MCF 10A (cell line): Measurements from ENCODE around the gene PLXNA1. TPM values are rescaled to one million over a fixed set of nuclear protein-coding genes. Genes with fewer than 3 reads are reported as not detected.

Experiments
- BruUV-seq: library from RNA; stranded (reverse); fragments of 400-500 nt; replicated peaks from 2 replicates; lab custom pipeline; 2021; lab: Mats Ljungman, UMichigan
- CTCF ChIA-PET: fragments of 300-600 bp; sonication (Branson Sonifier 250); formaldehyde crosslinking; extraction: SDS; loops from one replicate; lab custom pipeline; 2021; ENCODE audit warnings: antibody characterized with exemption, inconsistent platforms; lab: Yijun Ruan, JAX
- POLR2A ChIA-PET: fragments of 300-600, 350-650 bp; sonication (Branson Sonifier 250); formaldehyde crosslinking; extraction: SDS; loops from one replicate; lab custom pipeline; 2020; ENCODE audit warnings: antibody characterized with exemption, inconsistent platforms; lab: Yijun Ruan, JAX
- DNase-seq: peaks from one replicate; pipeline ENCODE4 v3.0.0-alpha.2; 2018; ENCODE audit not compliant: unreplicated experiment
- H3K27ac Mint-ChIP-seq: one replicate; pipeline ENCODE4 v1.8.0; 2022; ENCODE audit warnings: mild to moderate bottlenecking, low read depth, mixed read lengths; ENCODE audit not compliant: unreplicated experiment
- H3K27me3 Mint-ChIP-seq: one replicate; pipeline ENCODE4 v1.8.0; 2022; ENCODE audit warnings: mixed read lengths; ENCODE audit not compliant: insufficient read depth, unreplicated experiment
- H3K36me3 Mint-ChIP-seq: one replicate; pipeline ENCODE4 v1.8.0; 2022; ENCODE audit warnings: mild to moderate bottlenecking, moderate library complexity, mixed read lengths; ENCODE audit not compliant: insufficient read depth, unreplicated experiment
- H3K4me1 Mint-ChIP-seq: one replicate; pipeline ENCODE4 v1.8.0; 2022; ENCODE audit warnings: mixed read lengths; ENCODE audit not compliant: insufficient read depth, unreplicated experiment
- H3K4me3 Mint-ChIP-seq: one replicate; pipeline ENCODE4 v1.8.0; 2022; ENCODE audit warnings: mild to moderate bottlenecking, moderate library complexity, mixed read lengths; ENCODE audit not compliant: unreplicated experiment
- H3K9me3 Mint-ChIP-seq: one replicate; pipeline ENCODE4 v1.8.0; 2022; ENCODE audit warnings: mixed read lengths; ENCODE audit not compliant: unreplicated experiment
- intact Hi-C: fragments of 100-400 bp; cut with micrococcal nuclease; formaldehyde crosslinking; loops from 2 replicates; pipeline ENCODE4 v1.14.1; 2022
- total RNA-seq: library from RNA; stranded (reverse); gene quantifications from 2 replicates; pipeline ENCODE4 v1.2.3, GENCODE V29; 2022
- TF ChIP-seq, protein P1 (sequence below): fragments of 200-600 bp; IDR thresholded peaks from one replicate; pipeline ENCODE4 v1.8.0; 2022; ENCODE audit warnings: antibody characterized with exemption, mild to moderate bottlenecking; ENCODE audit not compliant: unreplicated experiment

The PLXNA1 gene
- total RNA-seq, 1 experiment from 2014 or later, result 48.4 TPM

- no peak overlapping the region for H3K27ac Mint-ChIP-seq
- intact Hi-C loops, result no loop called here
- CTCF ChIA-PET, result interaction anchor here (0.6 to 5.1 kb wide), 6 partner anchors 19 to 211 kb away, joined by 3 to 48 read pairs (median 4); partner anchors contain the start of gene PLXNA1
- no TSS peak for BruUV-seq
- no peaks in the 10 kb centered on the region for H3K9me3 Mint-ChIP-seq
- no peak overlapping the region for H3K4me3 Mint-ChIP-seq
- DNase-seq, result no peak
- TF ChIP-seq, protein P1, sequence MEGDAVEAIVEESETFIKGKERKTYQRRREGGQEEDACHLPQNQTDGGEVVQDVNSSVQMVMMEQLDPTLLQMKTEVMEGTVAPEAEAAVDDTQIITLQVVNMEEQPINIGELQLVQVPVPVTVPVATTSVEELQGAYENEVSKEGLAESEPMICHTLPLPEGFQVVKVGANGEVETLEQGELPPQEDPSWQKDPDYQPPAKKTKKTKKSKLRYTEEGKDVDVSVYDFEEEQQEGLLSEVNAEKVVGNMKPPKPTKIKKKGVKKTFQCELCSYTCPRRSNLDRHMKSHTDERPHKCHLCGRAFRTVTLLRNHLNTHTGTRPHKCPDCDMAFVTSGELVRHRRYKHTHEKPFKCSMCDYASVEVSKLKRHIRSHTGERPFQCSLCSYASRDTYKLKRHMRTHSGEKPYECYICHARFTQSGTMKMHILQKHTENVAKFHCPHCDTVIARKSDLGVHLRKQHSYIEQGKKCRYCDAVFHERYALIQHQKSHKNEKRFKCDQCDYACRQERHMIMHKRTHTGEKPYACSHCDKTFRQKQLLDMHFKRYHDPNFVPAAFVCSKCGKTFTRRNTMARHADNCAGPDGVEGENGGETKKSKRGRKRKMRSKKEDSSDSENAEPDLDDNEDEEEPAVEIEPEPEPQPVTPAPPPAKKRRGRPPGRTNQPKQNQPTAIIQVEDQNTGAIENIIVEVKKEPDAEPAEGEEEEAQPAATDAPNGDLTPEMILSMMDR, result no peak
- H3K36me3 Mint-ChIP-seq, result peaks cover 11% of the 10 kb centered on the region
- peaks cover 22% of the 10 kb centered on the region for H3K4me1 Mint-ChIP-seq
- no peaks in the 10 kb centered on the region for H3K27me3 Mint-ChIP-seq
- POLR2A ChIA-PET, result no interaction called here
These were observed 19.4 kb upstream of the PLXNA1 start for GRCh38 chr3:126963261-126964190.

- BruUV-seq, result no TSS peak
- TF ChIP-seq, protein P1, result no peak
- Mint-ChIP-seq H3K36me3 (peaks cover 5% of the 10 kb centered on the region), H3K4me3 (no peak overlapping the region), H3K27ac (no peak overlapping the region), H3K4me1 (peaks cover 22% of the 10 kb centered on the region), H3K9me3 (no peaks in the 10 kb centered on the region), H3K27me3 (no peaks in the 10 kb centered on the region)
- no peak for DNase-seq
- POLR2A ChIA-PET, result no interaction called here
- intact Hi-C loops, result no loop called here
- CTCF ChIA-PET, result interaction anchor here (0.7 to 5.1 kb wide), 3 partner anchors 29 to 212 kb away, joined by 3 to 48 read pairs (median 3); no protein-coding TSS in a partner anchor
These were observed 18.7 kb upstream of the PLXNA1 start for GRCh38 chr3:126964261-126964660.

GRCh38 chr3:126964950-126965349 lies 18.0 kb upstream of the PLXNA1 start:
- intact Hi-C loops, result no loop called here
- POLR2A ChIA-PET, result no interaction called here
- TF ChIP-seq, protein P1, result no peak
- H3K4me1 Mint-ChIP-seq, result peaks cover 16% of the 10 kb centered on the region
- CTCF ChIA-PET, result interaction anchor here (0.6 to 1.3 kb wide), 3 partner anchors 213 to 687 kb away, joined by 3 to 4 read pairs (median 3); no protein-coding TSS in a partner anchor
- H3K27ac Mint-ChIP-seq, result no peak overlapping the region
- H3K4me3 Mint-ChIP-seq, result no peak overlapping the region
- H3K27me3 Mint-ChIP-seq, result no peaks in the 10 kb centered on the region
- H3K36me3 Mint-ChIP-seq, result no peaks in the 10 kb centered on the region
- DNase-seq, result no peak
- no TSS peak for BruUV-seq
- no peaks in the 10 kb centered on the region for H3K9me3 Mint-ChIP-seq

DNA sequence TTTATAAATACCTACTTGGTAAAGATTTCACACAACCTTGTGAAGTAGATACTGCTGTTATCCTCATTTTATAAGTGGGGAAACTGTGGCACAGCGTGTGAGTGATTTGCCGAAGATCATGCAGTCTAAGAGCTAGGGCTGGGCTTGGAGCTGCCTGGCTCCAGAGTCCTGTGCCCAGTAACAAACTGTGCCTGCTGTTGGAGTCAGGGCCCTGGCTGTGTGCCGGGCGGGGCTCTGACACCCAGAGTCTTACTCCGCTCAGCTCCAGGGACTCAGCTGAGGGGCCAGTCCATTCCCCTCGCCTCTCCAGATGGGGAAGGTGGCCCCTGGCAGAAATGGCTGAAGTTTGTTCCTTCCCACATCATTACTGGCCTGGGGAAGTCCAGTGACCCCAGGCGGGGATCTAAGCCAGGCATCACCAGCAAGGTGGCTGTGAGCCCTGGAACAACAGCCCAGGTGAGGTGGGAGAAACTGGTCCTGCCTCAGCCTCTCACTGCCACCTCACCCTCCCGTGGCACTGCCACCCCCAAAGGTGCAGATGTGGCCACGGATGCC lies 17.3 kb upstream of the PLXNA1 start:
- H3K36me3 Mint-ChIP-seq, result no peaks in the 10 kb centered on the region
- intact Hi-C loops, result no loop called here
- BruUV-seq, result no TSS peak
- H3K27ac Mint-ChIP-seq, result no peak overlapping the region
- DNase-seq, result no peak
- no peak overlapping the region for H3K4me3 Mint-ChIP-seq
- H3K27me3 Mint-ChIP-seq, result no peaks in the 10 kb centered on the region
- no peaks in the 10 kb centered on the region for H3K9me3 Mint-ChIP-seq
- peaks cover 10% of the 10 kb centered on the region for H3K4me1 Mint-ChIP-seq
- TF ChIP-seq, protein P1, result no peak
- POLR2A ChIA-PET, result interaction anchor here (0.6 kb wide), 1 partner anchor 941 kb away, joined by 3 read pairs; no protein-coding TSS in a partner anchor
- CTCF ChIA-PET, result interaction anchor here (1.3 kb wide), 1 partner anchor 213 kb away, joined by 3 read pairs; no protein-coding TSS in a partner anchor
